AG04449 (cell line): ENCODE data around the gene GALNT18.

Experiments
- CTCF ChIA-PET: fragments of 350-600 bp; formaldehyde crosslinking; extraction: SDS; loops from one replicate; lab custom pipeline; 2021; ENCODE audit warnings: antibody characterized with exemption; lab: Yijun Ruan, JAX
- POLR2A ChIA-PET: fragments of 400-600, 350-600 bp; formaldehyde crosslinking; extraction: SDS; loops from one replicate; lab custom pipeline; 2020; ENCODE audit warnings: antibody characterized with exemption, inconsistent platforms; lab: Yijun Ruan, JAX
- DNase-seq: peaks from one replicate; pipeline ENCODE4 v3.0.0-alpha.2; 2010; ENCODE audit warnings: low read depth, low spot score
- H3K4me3 ChIP-seq: 2 replicates; pipeline ENCODE4 v1.5.1; 2011; ENCODE audit warnings: low read depth, mild to moderate bottlenecking, control low read depth, low read length
- TF ChIP-seq, protein P1 (sequence below): IDR thresholded peaks from one replicate; pipeline ENCODE4 v1.5.1; 2011; ENCODE audit warnings: mild to moderate bottlenecking, moderate library complexity, low read length, control low read depth, inconsistent platforms; ENCODE audit not compliant: insufficient read depth; ENCODE audit errors: missing control alignments

Gene GALNT18

GRCh38 chr11:11292839-11293238 is 329.0 kb downstream of the GALNT18 start:
- TF ChIP-seq, protein P1, sequence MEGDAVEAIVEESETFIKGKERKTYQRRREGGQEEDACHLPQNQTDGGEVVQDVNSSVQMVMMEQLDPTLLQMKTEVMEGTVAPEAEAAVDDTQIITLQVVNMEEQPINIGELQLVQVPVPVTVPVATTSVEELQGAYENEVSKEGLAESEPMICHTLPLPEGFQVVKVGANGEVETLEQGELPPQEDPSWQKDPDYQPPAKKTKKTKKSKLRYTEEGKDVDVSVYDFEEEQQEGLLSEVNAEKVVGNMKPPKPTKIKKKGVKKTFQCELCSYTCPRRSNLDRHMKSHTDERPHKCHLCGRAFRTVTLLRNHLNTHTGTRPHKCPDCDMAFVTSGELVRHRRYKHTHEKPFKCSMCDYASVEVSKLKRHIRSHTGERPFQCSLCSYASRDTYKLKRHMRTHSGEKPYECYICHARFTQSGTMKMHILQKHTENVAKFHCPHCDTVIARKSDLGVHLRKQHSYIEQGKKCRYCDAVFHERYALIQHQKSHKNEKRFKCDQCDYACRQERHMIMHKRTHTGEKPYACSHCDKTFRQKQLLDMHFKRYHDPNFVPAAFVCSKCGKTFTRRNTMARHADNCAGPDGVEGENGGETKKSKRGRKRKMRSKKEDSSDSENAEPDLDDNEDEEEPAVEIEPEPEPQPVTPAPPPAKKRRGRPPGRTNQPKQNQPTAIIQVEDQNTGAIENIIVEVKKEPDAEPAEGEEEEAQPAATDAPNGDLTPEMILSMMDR, result no peak
- DNase-seq, result no peak
- H3K4me3 ChIP-seq, result no peak overlapping the region
- ChIA-PET POLR2A (no interaction called here), CTCF (no interaction called here)

DNA sequence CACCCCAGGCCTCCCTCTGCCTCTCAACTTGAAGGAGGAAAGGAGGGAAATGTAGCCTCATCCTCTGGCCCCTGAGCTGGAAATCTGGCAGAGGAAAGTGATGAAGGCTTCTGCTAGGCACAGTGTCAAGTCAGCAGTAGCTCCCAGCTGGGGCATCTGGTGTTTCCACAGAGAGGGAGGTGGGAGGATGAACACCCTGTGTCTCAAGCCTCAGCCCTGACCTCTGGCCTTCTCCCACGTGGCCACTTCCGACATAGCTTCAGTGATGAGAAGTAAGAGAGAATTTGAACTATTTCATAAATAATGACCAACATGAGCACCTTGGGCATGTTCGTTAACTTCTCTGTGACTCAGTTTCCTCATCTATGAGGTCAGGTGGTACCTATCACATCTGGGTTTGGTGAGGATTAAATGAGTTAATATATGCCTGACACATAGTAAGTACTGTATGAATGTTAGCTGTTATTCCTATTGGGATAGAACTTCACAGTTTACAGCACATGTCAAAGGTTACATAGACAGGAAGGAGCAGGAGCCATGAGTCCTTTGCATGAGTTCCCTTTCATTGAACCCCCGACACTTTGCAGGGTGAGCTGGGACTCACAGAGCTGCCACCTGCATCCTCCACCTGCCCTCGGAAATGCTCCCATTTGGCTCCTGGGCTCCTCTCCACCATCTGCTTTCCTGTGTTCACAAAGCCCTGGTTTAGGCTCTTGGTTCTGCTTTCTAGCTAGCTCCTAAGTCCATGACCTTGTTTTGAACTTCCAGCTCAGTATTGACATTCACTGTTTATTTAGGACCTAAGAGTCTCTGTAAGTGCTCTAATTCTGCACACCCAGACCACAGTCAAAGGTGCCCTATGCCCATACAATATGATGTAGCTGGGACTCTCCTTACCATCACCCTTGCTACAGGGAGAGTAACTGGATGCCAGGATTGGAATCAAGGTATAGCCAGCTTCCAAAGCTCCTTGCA is 330.5 kb downstream of the GALNT18 start:
- DNase-seq, result no peak
- no peak overlapping the region for H3K4me3 ChIP-seq
- ChIA-PET CTCF (no interaction called here), POLR2A (no interaction called here)
- TF ChIP-seq, protein P1, result no peak

DNA sequence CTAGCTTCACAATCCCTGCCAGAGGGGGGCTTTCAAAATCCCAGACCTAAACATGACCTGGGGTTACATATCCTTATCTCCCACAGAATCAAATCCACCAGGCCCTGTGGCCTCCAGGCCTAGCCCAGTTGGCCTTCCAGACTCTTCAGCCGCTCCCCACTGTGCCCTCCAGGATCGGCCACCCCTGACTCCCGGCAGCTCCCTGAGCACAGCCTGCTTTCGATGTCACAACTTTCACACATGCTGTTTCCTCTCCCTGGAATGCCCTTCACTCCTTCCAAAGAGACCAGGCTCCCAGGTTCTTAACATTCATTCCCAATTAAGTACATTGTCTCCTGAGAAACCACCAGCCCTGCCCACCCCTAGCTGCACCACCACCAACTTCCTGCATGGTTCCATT is 331.5 kb downstream of the GALNT18 start:
- CTCF ChIA-PET, result no interaction called here
- POLR2A ChIA-PET, result no interaction called here

DNA sequence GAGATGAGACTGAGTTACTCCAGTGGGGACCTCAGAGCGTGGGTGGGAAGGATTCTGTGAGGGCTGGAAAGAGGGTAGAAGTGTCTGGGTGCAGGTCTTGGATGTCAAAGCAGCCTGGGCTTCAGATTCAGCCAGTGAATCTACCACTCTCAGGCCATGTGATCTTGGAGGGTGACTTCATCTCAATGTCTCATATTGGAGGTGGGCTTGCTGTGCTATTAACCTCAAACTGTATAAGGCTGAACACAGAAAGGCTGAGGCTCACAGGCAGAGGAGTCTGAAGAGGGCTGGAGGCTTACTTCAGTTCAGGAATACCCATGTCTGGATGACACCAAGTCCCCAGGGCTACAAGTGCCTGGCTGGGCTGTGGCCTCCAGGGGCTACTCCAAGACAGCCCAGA is 332.1 kb downstream of the GALNT18 start:
- TF ChIP-seq, protein P1, result no peak
- ChIA-PET CTCF (no interaction called here), POLR2A (no interaction called here)
- no peak overlapping the region for H3K4me3 ChIP-seq
- no peak for DNase-seq

More for the DNA sequence above, 331.5 kb downstream of the GALNT18 start:
- no peak overlapping the region for H3K4me3 ChIP-seq
- TF ChIP-seq, protein P1, result no peak
- no peak for DNase-seq

GRCh38 chr11:11288972-11289616 is 332.7 kb downstream of the GALNT18 start:
- DNase-seq, result no peak
- CTCF ChIA-PET, result interaction anchor here (1.0 to 1.1 kb wide), 2 partner anchors 18 to 21 kb away, joined by 3 read pairs; no protein-coding TSS in a partner anchor
- POLR2A ChIA-PET, result no interaction called here
- H3K4me3 ChIP-seq, result no peak overlapping the region
- TF ChIP-seq, protein P1, result no peak

GRCh38 chr11:11284481-11284880 is 337.3 kb downstream of the GALNT18 start:
- H3K4me3 ChIP-seq, result no peak overlapping the region
- TF ChIP-seq, protein P1, result no peak
- POLR2A ChIA-PET, result no interaction called here
- CTCF ChIA-PET, result no interaction called here
- DNase-seq, result no peak
